HG03175 (cell line): Measurements from ENCODE around the gene RRP9.
"Not testable (repeated sequence)": the region's sequence is repeated elsewhere in the genome, so short reads cannot be mapped to it uniquely, and the experiment has no call there.

Experiments used
- ATAC-seq: cut with Tn5 transposase; IDR thresholded peaks from one replicate; pipeline ENCODE4 v1.9.1; 2021; ENCODE audit warnings: mild to moderate bottlenecking, moderate library complexity; ENCODE audit not compliant: unreplicated experiment

RRP9 gene

GRCh38 chr3:51938780-51939425, 2.8 kb downstream of the RRP9 start:
- ATAC-seq: no peak

GRCh38 chr3:51937611-51938450, 3.9 kb downstream of the RRP9 start:
- no peak for ATAC-seq

GRCh38 chr3:51937014-51937413, 4.7 kb downstream of the RRP9 start:
- no peak for ATAC-seq

- ATAC-seq: no peak
Observed at GRCh38 chr3:51935886-51936755, 5.6 kb downstream of the RRP9 start.

- no peak for ATAC-seq
Observed at GRCh38 chr3:51934991-51935885, 6.5 kb downstream of the RRP9 start.

GRCh38 chr3:51934139-51934850, 7.4 kb downstream of the RRP9 start:
- ATAC-seq: no peak

- no peak for ATAC-seq
Observed at GRCh38 chr3:51933471-51934138, 8.1 kb downstream of the RRP9 start.

GRCh38 chr3:51932471-51933370, 9.0 kb downstream of the RRP9 start:
- no peak for ATAC-seq

- ATAC-seq: no peak
Observed at GRCh38 chr3:51931756-51932155, 9.9 kb downstream of the RRP9 start.

GRCh38 chr3:51930439-51930838, 11.3 kb downstream of the RRP9 start:
- no peak for ATAC-seq

- no peak for ATAC-seq
Observed at GRCh38 chr3:51929420-51930003, 12.2 kb downstream of the RRP9 start.

- not testable (repeated sequence) for ATAC-seq
Observed at GRCh38 chr3:51928981-51929380, 12.7 kb downstream of the RRP9 start.

- no peak for ATAC-seq
Observed at GRCh38 chr3:51928438-51928837, 13.3 kb downstream of the RRP9 start.

GRCh38 chr3:51927061-51927977, 14.4 kb downstream of the RRP9 start:
- ATAC-seq: no peak

- ATAC-seq: no peak
Observed at GRCh38 chr3:51921081-51921578, 20.6 kb downstream of the RRP9 start.

- ATAC-seq: no peak
Observed at GRCh38 chr3:51916418-51916817, 25.3 kb downstream of the RRP9 start.

- ATAC-seq: no peak
Observed at GRCh38 chr3:51908026-51908425, 33.7 kb downstream of the RRP9 start.
